IMR-90 (cell line): ENCODE results near the gene OXNAD1. TPM values are rescaled to one million over a fixed set of nuclear protein-coding genes. Genes with fewer than 3 reads are reported as not detected.

Experiments used
- ATAC-seq: fragments of 200-7000 bp; cut with Tn5 transposase; 2 replicates; pipeline ENCODE4 v1.9.1; 2020; ENCODE audit warnings: low read depth, mild to moderate bottlenecking, moderate library complexity
- BruUV-seq: library from RNA; stranded (reverse); fragments of 400-500 nt; replicated peaks from 2 replicates; lab custom pipeline; 2021; lab: Mats Ljungman, UMichigan
- CTCF ChIA-PET: fragments of 300-600 bp; formaldehyde crosslinking; extraction: SDS; loops from one replicate; lab custom pipeline; 2021; ENCODE audit warnings: antibody characterized with exemption; lab: Yijun Ruan, JAX
- POLR2A ChIA-PET: fragments of 300-600 bp; sonication (Branson Sonifier 250); formaldehyde crosslinking; loops from one replicate; lab custom pipeline; 2022; ENCODE audit warnings: antibody characterized with exemption; ENCODE audit not compliant: unreplicated experiment; lab: Charles Lee
- DNase-seq: peaks from one replicate; pipeline ENCODE4 v3.0.0; 2013
- H2AFZ ChIP-seq: replicated peaks from 2 replicates; pipeline ENCODE3; 2013; ENCODE audit warnings: low read length, mild to moderate bottlenecking; ENCODE audit not compliant: poor library complexity
- H2AK5ac ChIP-seq: 2 replicates; pipeline ENCODE4 v1.6.1; 2013; ENCODE audit warnings: low read depth, low read length, inconsistent platforms
- H2AK9ac ChIP-seq: replicated peaks from 2 replicates; pipeline ENCODE3; 2013; ENCODE audit warnings: mild to moderate bottlenecking, low read depth, low read length, moderate library complexity; ENCODE audit not compliant: poor library complexity
- H2BK120ac ChIP-seq: 2 replicates; pipeline ENCODE4 v1.6.1; 2013; ENCODE audit warnings: low read depth, low read length, inconsistent platforms
- H2BK15ac ChIP-seq: 3 replicates; pipeline ENCODE4 v1.6.1; 2013; ENCODE audit warnings: low read depth, low read length, inconsistent platforms
- H2BK20ac ChIP-seq: 2 replicates; pipeline ENCODE4 v1.6.1; 2013; ENCODE audit warnings: low read depth, mild to moderate bottlenecking, inconsistent platforms, low read length, moderate library complexity
- H2BK5ac ChIP-seq: 2 replicates; pipeline ENCODE4 v1.6.1; 2013; ENCODE audit warnings: mild to moderate bottlenecking, low read depth, low read length, inconsistent platforms; ENCODE audit not compliant: poor library complexity, severe bottlenecking
- H3K14ac ChIP-seq: replicated peaks from 2 replicates; pipeline ENCODE4 v1.6.1; 2013; ENCODE audit warnings: low read depth, low read length, inconsistent platforms
- H3K18ac ChIP-seq: 2 replicates; pipeline ENCODE4 v1.6.1; 2013; ENCODE audit warnings: low read depth, low read length, control low read depth
- H3K23ac ChIP-seq: 2 replicates; pipeline ENCODE4 v1.6.1; 2013; ENCODE audit warnings: low read depth, low read length, inconsistent platforms
- H3K27ac ChIP-seq: 2 replicates; pipeline ENCODE4 v1.5.1; 2013; ENCODE audit warnings: mild to moderate bottlenecking, control low read depth, low read length; ENCODE audit not compliant: insufficient read depth
- H3K27me3 ChIP-seq: 2 replicates; pipeline ENCODE4 v1.6.1; 2013; ENCODE audit warnings: low read length; ENCODE audit not compliant: control insufficient read depth, insufficient read depth
- H3K36me3 ChIP-seq: 2 replicates; pipeline ENCODE4 v1.6.1; 2013; ENCODE audit warnings: low read length, mixed read lengths; ENCODE audit not compliant: control insufficient read depth, insufficient read depth
- H3K4ac ChIP-seq: 2 replicates; pipeline ENCODE4 v1.6.1; 2013; ENCODE audit warnings: low read depth, low read length, inconsistent platforms
- H3K4me1 ChIP-seq: 2 replicates; pipeline ENCODE4 v1.6.1; 2013; ENCODE audit warnings: low read length, mixed read lengths; ENCODE audit not compliant: control insufficient read depth, insufficient read depth
- H3K4me2 ChIP-seq: 2 replicates; pipeline ENCODE4 v1.6.1; 2013; ENCODE audit warnings: low read depth, mild to moderate bottlenecking, control low read depth, low read length, moderate library complexity
- H3K4me3 ChIP-seq: 2 replicates; pipeline ENCODE4 v1.5.1; 2013; ENCODE audit warnings: low read depth, mild to moderate bottlenecking, control low read depth, low read length, moderate library complexity; ENCODE audit not compliant: insufficient read depth
- H3K56ac ChIP-seq: 2 replicates; pipeline ENCODE4 v1.6.1; 2013; ENCODE audit warnings: low read length, inconsistent platforms; ENCODE audit not compliant: insufficient read depth; ENCODE audit errors: extremely low read depth
- H3K79me1 ChIP-seq, 2 experiments: 2 replicates each; pipeline ENCODE4 v1.6.1; 2013; ENCODE audit warnings: low read length in 2 of 2, inconsistent platforms in 1 of 2, low read depth in 1 of 2
- H3K9ac ChIP-seq: 2 replicates; pipeline ENCODE4 v1.6.1; 2013; ENCODE audit warnings: low read depth, low read length, control low read depth
- H3K9me1 ChIP-seq: 2 replicates; pipeline ENCODE4 v1.6.1; 2013; ENCODE audit warnings: low read length, inconsistent platforms; ENCODE audit not compliant: insufficient read depth
- H3K9me3 ChIP-seq: 2 replicates; pipeline ENCODE4 v1.6.1; 2013; ENCODE audit warnings: low read length; ENCODE audit not compliant: control insufficient read depth, insufficient read depth
- H4K20me1 ChIP-seq: 2 replicates; pipeline ENCODE4 v1.6.1; 2013; ENCODE audit warnings: low read length, inconsistent platforms; ENCODE audit not compliant: insufficient read depth
- H4K5ac ChIP-seq: 2 replicates; pipeline ENCODE4 v1.6.1; 2013; ENCODE audit warnings: mild to moderate bottlenecking, low read depth, low read length, control low read depth
- H4K8ac ChIP-seq, 2 experiments: 2 replicates each; pipeline ENCODE4 v1.6.1; 2013; ENCODE audit warnings: low read depth in 2 of 2, low read length in 2 of 2, control low read depth in 1 of 2, inconsistent platforms in 1 of 2
- H4K91ac ChIP-seq: 2 replicates; pipeline ENCODE4 v1.6.1; 2013; ENCODE audit warnings: low read depth, low read length, inconsistent platforms; ENCODE audit not compliant: insufficient read depth
- BHLHE40 ChIP-seq: fragments of 150-350 bp; IDR thresholded peaks from 2 replicates; pipeline ENCODE4 v1.6.1; 2016; ENCODE audit warnings: mild to moderate bottlenecking, low read depth, low read length
- CEBPB ChIP-seq: IDR thresholded peaks from 2 replicates; pipeline ENCODE4 v1.6.1; 2012; ENCODE audit warnings: low read depth, low read length, improper control_type of control experiment
- CHD1 ChIP-seq: IDR thresholded peaks from 2 replicates; pipeline ENCODE4 v1.6.1; 2012; ENCODE audit warnings: low read depth, low read length, improper control_type of control experiment
- FOS ChIP-seq: fragments of 150-350 bp; IDR thresholded peaks from 2 replicates; pipeline ENCODE4 v1.6.1; 2016; ENCODE audit warnings: low read depth, low read length
- MAFK ChIP-seq: IDR thresholded peaks from 2 replicates; pipeline ENCODE4 v1.6.1; 2012; ENCODE audit warnings: low read depth, low read length, improper control_type of control experiment
- MAZ ChIP-seq: IDR thresholded peaks from 2 replicates; pipeline ENCODE4 v1.6.1; 2012; ENCODE audit warnings: low read depth, mild to moderate bottlenecking, low read length, improper control_type of control experiment, moderate library complexity, borderline replicate concordance
- MXI1 ChIP-seq: IDR thresholded peaks from 2 replicates; pipeline ENCODE4 v1.6.1; 2012; ENCODE audit warnings: low read depth, mild to moderate bottlenecking, low read length, moderate library complexity, borderline replicate concordance
- NFE2L2 ChIP-seq: fragments of 150-350 bp; IDR thresholded peaks from 2 replicates; pipeline ENCODE4 v1.6.1; 2016; ENCODE audit warnings: low read depth, mild to moderate bottlenecking, low read length
- POLR2A ChIP-seq: IDR thresholded peaks from 2 replicates; pipeline ENCODE4 v1.6.1; 2012; ENCODE audit warnings: mild to moderate bottlenecking, low read depth, low read length
- RAD21 ChIP-seq: IDR thresholded peaks from 2 replicates; pipeline ENCODE4 v1.6.1; 2012; ENCODE audit warnings: low read length, improper control_type of control experiment
- RCOR1 ChIP-seq: IDR thresholded peaks from 2 replicates; pipeline ENCODE4 v1.6.1; 2012; ENCODE audit warnings: mild to moderate bottlenecking, low read length, improper control_type of control experiment; ENCODE audit not compliant: insufficient replicate concordance
- RFX5 ChIP-seq: IDR thresholded peaks from 2 replicates; pipeline ENCODE4 v1.8.0; 2012; ENCODE audit warnings: low read depth, mild to moderate bottlenecking, low read length, moderate library complexity
- SMC3 ChIP-seq: fragments of 150-350 bp; IDR thresholded peaks from 2 replicates; pipeline ENCODE4 v1.6.1; 2016; ENCODE audit warnings: low read depth, mild to moderate bottlenecking, antibody characterized with exemption, low read length, moderate library complexity
- WGBS, 2 experiments: methylation state at CpG; one replicate each; pipeline versions ENCODE4 v1.1.5 to v1.1.7; 2013; ENCODE audit warnings: missing lambda C conversion rate in 2 of 2; ENCODE audit not compliant: insufficient read length in 1 of 2; ENCODE audit errors: extremely low coverage in 2 of 2; 5-methylcytosine and 5-hydroxymethylcytosine counted together
- dilution Hi-C: fragments of 300-500 bp; cut with HindIII; formaldehyde crosslinking; loops from one replicate; pipeline ENCODE4 v1.14.3; 2018; ENCODE audit warnings: low sequenced_read_pairs; ENCODE audit not compliant: unreplicated experiment
- in situ Hi-C: fragments of 300-500 bp; cut with MboI; formaldehyde crosslinking; loops from 3 replicates; pipeline ENCODE4 v1.14.3; 2019; ENCODE audit warnings: low sequenced_read_pairs, inconsistent platforms, mixed read lengths
- intact Hi-C: fragments of 100-400 bp; cut with micrococcal nuclease; formaldehyde crosslinking; loops from 2 replicates; pipeline ENCODE4 v1.10.0; 2022
- polyA plus RNA-seq, 3 experiments: library from polyadenylated mRNA; depleted of rRNA; stranded (reverse); fragments of >200 nt; gene quantifications; 2 replicates each; pipeline ENCODE4 v1.2.3, GENCODE V29; 2012; ENCODE audit warnings: low replicate concordance in 1 of 3
- total RNA-seq: library from RNA; depleted of rRNA; stranded (reverse); fragments of >200 nt; gene quantifications from 2 replicates; pipeline ENCODE4 v1.2.3, GENCODE V29; 2012
- TF ChIP-seq, protein P1 (sequence below): fragments of 150-350 bp; IDR thresholded peaks from 2 replicates; pipeline ENCODE4 v1.6.1; 2017; ENCODE audit warnings: mild to moderate bottlenecking, antibody characterized with exemption, low read length, low read depth
- TF ChIP-seq, protein P2 (sequence below): fragments of 150-350 bp; IDR thresholded peaks from 2 replicates; pipeline ENCODE4 v1.6.1; 2016; ENCODE audit warnings: low read depth, mild to moderate bottlenecking, low read length, moderate library complexity, borderline replicate concordance
- TF ChIP-seq, protein P3 (sequence below): conservative IDR thresholded peaks from 2 replicates; pipeline ENCODE4 v1.5.1; 2012; ENCODE audit warnings: mild to moderate bottlenecking, low read depth, low read length, improper control_type of control experiment

The OXNAD1 gene
- total and polyA plus RNA-seq, 2 of the 4 experiments (the other 2 are of a cell fraction) = 6.2 to 11.3 TPM

DNA sequence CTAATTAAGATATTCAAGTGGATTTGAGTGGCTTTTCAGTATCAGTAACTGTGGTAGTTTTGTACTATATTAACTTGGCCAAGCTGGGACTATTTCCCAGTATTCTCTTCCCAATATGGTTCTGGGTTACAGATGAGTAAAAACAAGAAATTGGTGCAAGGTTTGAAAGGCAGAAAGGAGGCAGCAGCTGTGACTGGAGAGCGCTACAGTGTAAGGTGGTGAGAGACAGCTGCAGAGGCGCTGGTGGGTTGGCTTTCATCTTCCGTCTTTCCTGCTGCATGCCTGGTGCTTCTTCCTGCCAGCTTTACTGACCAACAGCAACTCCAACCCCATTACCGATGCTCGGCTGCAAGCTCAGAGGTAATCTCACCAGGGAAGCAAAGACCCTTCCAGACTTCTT lies 10.1 kb upstream of the OXNAD1 start:
- DNase-seq (no peak), ATAC-seq (no peak)
- ChIA-PET POLR2A (no interaction called here), CTCF (no interaction called here)
- H4K20me1 ChIP-seq = no peaks in the 10 kb centered on the region
- no peak overlapping the region for H2BK20ac ChIP-seq
- no peak overlapping the region for H3K27ac ChIP-seq
- no peak overlapping the region for H3K14ac ChIP-seq
- no peak overlapping the region for H2AFZ ChIP-seq
- H3K56ac ChIP-seq = no peak overlapping the region
- no peaks in the 10 kb centered on the region for H3K9me3 ChIP-seq
- no peak overlapping the region for H3K23ac ChIP-seq
- no peaks in the 10 kb centered on the region for H3K27me3 ChIP-seq
- H3K79me1 ChIP-seq = peaks cover 9% of the 10 kb centered on the region in 2 experiments; a peak in 2 of 4 replicates
- H3K18ac ChIP-seq = no peak overlapping the region
- no peaks in the 10 kb centered on the region for H3K9me1 ChIP-seq
- H2BK15ac ChIP-seq = no peak overlapping the region
- H2BK120ac ChIP-seq = no peak overlapping the region
- H3K36me3 ChIP-seq = peaks cover 5% of the 10 kb centered on the region
- intact Hi-C loops (no loop called here), in situ Hi-C loops (loop anchor here (5.0 kb wide), 1 partner anchor 433 kb away; no protein-coding TSS in a partner anchor), dilution Hi-C loops (no loop called here)
- H2BK5ac ChIP-seq = no peak overlapping the region
- H3K4me2 ChIP-seq = no peak overlapping the region
- H3K9ac ChIP-seq = no peak overlapping the region
- no peak overlapping the region for H4K91ac ChIP-seq
- BruUV-seq = no TSS peak
- H2AK5ac ChIP-seq = no peak overlapping the region
- no peak overlapping the region for H4K5ac ChIP-seq
- peak overlapping the region; percentile 42 for H2AK9ac ChIP-seq
- no peak overlapping the region for H3K4me3 ChIP-seq
- no peak for TF ChIP-seq FOS
- TF ChIP-seq MXI1 = no peak
- no peak for TF ChIP-seq CEBPB
- TF ChIP-seq RFX5 = no peak
- TF ChIP-seq RAD21 = no peak
- TF ChIP-seq, protein P1, sequence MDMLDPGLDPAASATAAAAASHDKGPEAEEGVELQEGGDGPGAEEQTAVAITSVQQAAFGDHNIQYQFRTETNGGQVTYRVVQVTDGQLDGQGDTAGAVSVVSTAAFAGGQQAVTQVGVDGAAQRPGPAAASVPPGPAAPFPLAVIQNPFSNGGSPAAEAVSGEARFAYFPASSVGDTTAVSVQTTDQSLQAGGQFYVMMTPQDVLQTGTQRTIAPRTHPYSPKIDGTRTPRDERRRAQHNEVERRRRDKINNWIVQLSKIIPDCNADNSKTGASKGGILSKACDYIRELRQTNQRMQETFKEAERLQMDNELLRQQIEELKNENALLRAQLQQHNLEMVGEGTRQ = no peak
- no peak for TF ChIP-seq SMC3
- TF ChIP-seq MAFK = no peak
- no peak for TF ChIP-seq BHLHE40
- TF ChIP-seq, protein P2, sequence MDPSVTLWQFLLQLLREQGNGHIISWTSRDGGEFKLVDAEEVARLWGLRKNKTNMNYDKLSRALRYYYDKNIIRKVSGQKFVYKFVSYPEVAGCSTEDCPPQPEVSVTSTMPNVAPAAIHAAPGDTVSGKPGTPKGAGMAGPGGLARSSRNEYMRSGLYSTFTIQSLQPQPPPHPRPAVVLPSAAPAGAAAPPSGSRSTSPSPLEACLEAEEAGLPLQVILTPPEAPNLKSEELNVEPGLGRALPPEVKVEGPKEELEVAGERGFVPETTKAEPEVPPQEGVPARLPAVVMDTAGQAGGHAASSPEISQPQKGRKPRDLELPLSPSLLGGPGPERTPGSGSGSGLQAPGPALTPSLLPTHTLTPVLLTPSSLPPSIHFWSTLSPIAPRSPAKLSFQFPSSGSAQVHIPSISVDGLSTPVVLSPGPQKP = no peak
- no peak for TF ChIP-seq MAZ
- no peak for TF ChIP-seq RCOR1
- no peak for TF ChIP-seq NFE2L2
- TF ChIP-seq, protein P3, sequence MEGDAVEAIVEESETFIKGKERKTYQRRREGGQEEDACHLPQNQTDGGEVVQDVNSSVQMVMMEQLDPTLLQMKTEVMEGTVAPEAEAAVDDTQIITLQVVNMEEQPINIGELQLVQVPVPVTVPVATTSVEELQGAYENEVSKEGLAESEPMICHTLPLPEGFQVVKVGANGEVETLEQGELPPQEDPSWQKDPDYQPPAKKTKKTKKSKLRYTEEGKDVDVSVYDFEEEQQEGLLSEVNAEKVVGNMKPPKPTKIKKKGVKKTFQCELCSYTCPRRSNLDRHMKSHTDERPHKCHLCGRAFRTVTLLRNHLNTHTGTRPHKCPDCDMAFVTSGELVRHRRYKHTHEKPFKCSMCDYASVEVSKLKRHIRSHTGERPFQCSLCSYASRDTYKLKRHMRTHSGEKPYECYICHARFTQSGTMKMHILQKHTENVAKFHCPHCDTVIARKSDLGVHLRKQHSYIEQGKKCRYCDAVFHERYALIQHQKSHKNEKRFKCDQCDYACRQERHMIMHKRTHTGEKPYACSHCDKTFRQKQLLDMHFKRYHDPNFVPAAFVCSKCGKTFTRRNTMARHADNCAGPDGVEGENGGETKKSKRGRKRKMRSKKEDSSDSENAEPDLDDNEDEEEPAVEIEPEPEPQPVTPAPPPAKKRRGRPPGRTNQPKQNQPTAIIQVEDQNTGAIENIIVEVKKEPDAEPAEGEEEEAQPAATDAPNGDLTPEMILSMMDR = no peak
- TF ChIP-seq CHD1 = no peak
- no peak for TF ChIP-seq POLR2A
- WGBS, 2 experiments = no CpG with 5 or more reads among the region's 5 CpGs
- H3K4ac ChIP-seq = no peak overlapping the region
- no peaks in the 10 kb centered on the region for H3K4me1 ChIP-seq
- H4K8ac ChIP-seq = no peak overlapping the region
